ENCODE measurements around the gene ZHX3.
"Not testable (repeated sequence)": the region's sequence is repeated elsewhere in the genome, so short reads cannot be mapped to it uniquely, and the experiment has no call there.

ZHX3 gene

DNA sequence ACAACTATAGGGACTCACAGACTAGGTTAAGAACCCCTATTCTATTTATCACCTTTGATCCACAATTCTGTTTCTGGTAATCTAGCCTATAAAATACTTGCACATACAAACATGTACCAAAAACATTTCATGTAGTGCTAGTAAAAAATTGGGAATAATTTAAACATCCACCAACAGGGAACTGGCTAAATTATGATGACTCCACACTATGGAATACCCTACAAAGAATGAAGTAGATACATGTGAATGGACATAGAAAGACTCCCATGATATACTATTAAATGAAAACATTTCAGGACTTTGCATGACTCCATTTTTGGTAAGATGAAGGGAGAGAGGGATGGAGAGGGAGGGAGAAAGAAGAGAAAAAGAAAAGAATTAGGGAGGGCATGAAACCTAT, 58.2 kb downstream of the ZHX3 start:
- no peak for DNase-seq (ENCODE audit: low read depth)

GRCh38 chr20:41258474-41258873, 59.1 kb downstream of the ZHX3 start:
- DNase-seq (ENCODE audit: low read depth), result no peak

GRCh38 chr20:41256516-41256915, 61.0 kb downstream of the ZHX3 start:
- DNase-seq (ENCODE audit: low read depth), result no peak

DNA sequence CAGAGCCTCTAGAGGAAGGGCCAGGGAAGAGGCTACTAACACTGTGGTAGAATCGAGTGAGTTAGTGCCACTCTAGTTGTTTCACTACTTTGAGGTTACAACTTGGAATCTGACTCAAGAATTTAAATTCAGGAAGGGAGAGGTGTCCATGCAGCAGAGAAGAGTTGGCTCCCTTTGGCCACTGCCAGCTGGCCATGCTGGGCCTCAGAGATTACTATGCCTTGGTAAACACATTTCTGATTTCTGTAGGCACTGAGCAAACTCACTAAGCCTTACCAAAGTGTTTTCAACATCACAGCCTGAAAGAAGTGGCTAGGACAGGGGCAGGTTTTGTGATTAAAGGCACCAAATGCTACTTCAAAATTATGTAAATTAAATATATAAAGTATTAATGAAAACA, 61.9 kb downstream of the ZHX3 start:
- no peak for DNase-seq (ENCODE audit: low read depth)

GRCh38 chr20:41249411-41250281, 67.9 kb downstream of the ZHX3 start:
- no peak for DNase-seq (ENCODE audit: low read depth)

DNA sequence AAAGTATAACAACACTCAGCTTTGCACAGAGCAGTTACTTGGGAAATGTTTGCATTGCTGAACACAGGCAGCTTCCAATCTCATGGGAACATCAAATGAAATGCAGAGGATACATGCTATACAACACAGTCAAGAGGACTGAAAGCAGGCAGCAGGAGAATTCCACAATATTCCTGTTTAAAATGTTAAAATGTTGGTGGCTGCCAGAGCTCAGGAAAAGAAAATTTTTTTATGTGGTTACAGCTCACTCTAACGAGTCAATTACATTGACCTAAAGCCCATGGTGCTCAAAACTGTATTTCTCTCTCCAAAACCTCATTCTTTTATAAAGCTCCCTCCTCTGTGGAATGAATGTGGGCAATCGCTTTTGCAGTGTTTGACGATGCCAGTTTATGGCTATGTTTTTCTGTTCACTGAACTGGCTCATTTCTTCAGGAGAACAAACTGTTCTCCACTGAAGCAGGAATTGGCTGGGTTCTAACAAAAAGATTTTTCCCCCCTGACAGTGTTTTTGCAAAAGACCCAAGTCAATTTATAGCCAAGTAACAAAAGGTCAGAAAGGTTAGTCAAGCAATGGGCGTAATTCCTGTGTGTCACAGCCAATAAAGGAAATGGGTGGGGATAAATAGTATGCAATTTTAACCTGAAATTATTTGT, 69.0 kb downstream of the ZHX3 start:
- no peak for DNase-seq (ENCODE audit: low read depth)

DNA sequence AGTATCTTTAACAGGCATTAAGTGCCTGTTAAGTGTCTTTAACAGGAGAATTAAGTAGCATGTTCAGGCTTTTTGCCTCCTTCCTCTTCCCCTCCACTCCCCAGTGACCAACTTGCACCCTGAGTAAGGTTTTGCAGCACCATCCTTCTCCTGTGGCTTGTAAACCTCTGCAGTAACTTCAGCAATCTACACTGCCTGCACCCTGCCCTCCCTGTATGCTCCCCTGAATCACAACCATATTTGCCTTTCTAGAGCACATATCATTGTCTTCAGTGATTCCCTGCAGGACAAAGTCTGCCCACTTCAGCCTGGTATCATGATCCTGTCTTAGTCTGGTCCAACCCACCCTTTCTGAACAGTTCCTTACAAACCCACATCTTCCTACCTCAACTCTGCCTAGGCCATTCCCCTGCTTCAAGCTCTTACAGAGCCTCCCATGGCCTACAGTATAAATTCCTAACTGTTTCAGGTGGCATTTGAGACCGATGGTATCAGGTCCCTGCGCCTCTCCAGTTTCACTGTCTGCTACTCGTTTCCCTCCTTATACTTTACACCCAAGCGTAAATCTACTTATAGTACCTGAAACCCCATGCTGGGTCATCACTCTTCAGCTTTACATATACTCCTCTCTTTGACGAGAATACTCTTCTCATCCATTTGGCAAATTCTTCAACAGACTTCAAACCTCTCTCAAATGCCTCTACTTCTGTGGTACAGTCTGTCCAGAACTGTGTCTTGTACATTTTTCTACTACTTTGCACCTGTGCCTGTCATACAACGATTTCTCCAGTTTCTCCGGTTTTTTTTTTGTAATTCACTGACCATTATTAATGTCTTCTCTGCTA, 69.8 kb downstream of the ZHX3 start:
- no peak for DNase-seq (ENCODE audit: low read depth)

DNA sequence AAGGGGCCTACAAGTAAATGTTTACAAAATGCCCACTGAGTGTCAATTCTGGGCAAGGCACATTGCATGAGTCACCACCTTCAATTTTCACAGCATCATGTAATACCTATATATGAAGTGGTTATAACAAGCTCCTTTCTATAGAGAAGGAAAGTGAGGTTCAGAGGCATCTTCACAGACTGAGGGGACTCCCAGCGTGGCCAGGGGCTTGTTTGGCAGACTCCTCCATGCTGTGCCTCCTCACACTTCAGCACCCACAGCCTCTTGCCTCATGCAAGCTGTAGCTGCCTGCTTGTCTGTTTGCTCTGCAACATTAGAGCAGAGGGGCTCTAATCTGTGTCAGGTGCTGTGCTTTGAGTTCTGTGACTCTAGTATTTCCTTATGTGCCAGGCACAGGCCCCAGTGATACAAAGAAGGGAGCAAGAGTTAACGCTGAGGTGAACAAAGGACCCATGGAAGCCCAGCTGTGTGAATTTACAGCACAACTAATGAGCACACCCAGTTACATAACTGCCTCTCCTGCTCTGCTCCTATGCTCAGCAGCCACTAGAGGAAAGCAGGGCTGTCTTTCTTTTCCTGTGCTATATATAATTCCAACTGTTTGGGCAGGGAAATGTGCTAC, 72.3 kb downstream of the ZHX3 start:
- DNase-seq (ENCODE audit: low read depth), result no peak

DNA sequence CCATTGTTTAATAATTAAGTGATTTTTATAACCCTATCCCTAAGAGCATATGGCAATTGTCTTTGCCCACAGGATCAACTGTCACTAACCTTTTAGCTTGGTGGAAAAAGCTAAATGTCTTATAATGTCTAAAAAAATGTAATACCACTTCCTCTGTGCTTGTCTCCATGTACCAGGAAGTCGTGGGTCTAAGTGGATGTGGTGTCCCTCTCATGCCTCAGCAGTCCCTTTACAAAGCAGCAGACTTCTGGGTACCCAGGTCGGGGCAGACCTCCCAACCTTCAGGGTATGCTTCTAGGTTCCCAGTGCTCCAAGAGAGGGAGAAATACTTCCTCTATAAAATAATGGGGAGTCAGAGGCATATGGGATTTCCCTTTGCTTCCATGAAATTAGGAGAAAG, 74.7 kb downstream of the ZHX3 start:
- no peak for DNase-seq (ENCODE audit: low read depth)

DNA sequence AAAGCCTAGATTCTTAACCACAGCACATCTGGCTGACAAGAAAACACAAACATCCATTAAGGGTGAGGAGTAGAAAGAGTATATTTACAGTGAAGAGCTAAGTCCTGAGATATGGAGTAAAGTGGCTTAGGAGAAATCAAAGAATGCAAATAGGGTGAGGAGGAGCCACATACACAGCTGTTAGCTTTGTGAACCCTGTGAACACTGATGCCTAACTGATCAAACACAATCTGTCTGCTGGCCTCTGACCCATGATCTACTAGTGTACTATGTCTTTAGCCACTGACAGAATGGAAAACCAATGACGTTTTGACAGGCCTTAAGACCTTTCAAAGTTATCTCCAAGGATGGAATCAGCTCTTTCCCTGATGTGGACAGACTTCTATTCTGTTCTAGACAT, 75.2 kb downstream of the ZHX3 start:
- DNase-seq (ENCODE audit: low read depth), result no peak

GRCh38 chr20:41237233-41237632, 80.3 kb downstream of the ZHX3 start:
- not testable (repeated sequence) for DNase-seq (ENCODE audit: low read depth)

GRCh38 chr20:41236818-41237217, 80.7 kb downstream of the ZHX3 start:
- not testable (repeated sequence) for DNase-seq (ENCODE audit: low read depth)

- DNase-seq (ENCODE audit: low read depth), result no peak
Observed at GRCh38 chr20:41234546-41234945, 83.0 kb downstream of the ZHX3 start.

DNA sequence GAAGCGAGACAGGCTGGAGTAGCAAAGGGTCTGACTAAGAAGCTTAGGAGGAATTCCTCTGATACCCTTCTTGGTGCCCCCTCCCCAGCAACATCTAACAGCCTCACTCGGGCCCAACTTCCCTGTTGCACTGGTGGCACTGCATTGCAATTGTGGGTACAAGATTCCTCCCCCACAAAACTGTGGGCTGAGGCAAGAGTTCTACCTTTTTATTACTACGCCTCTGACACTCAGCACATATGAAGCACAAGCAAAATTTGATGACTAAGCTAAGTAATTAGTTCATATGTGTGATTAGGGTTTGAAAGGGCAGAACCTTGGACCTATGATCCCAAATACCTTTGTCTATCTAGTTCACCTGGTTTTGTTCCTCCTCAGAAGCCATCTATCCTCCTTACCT, 83.5 kb downstream of the ZHX3 start:
- no peak for DNase-seq (ENCODE audit: low read depth)

- no peak for DNase-seq (ENCODE audit: low read depth)
Observed at GRCh38 chr20:41232973-41233926, 84.3 kb downstream of the ZHX3 start.

GRCh38 chr20:41231136-41231535, 86.4 kb downstream of the ZHX3 start:
- DNase-seq (ENCODE audit: low read depth), result no peak

DNA sequence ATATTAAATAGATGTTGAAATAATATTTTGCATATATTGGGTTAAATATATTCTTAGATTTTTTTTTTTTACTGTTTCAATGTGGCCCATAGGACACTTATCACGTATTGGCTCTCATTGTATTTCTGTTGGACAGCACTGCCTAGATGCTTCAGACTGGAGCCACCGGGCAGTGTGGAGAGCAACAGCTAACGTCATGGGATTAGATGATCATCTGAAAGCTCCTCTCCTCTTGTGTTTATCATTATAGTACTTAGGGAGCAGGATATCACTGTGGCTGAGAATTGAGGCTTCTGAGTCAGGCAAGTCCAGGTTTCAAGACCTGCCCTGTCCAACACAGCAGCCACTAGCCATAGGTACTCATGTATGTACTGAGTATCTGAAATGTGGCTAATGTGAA, 87.4 kb downstream of the ZHX3 start:
- no peak for DNase-seq (ENCODE audit: low read depth)

DNA sequence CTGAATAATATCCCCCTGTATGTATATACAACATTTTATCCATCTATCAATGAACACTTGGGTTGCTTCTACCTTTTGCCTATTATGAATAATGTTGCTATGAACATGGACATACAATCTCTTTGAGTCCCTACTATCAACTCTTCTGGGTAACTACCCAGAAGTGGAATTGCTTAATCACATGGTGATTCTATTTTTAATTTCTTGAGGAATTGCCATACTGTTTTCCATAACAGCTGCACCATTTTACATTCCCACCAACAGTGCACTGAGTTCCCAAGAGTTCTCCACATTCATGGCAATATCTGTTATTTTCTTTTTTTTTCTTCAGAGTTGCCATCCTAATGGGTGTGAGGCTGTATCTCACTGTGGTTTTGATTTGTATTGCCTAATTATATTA, 88.3 kb downstream of the ZHX3 start:
- no peak for DNase-seq (ENCODE audit: low read depth)

- DNase-seq (ENCODE audit: low read depth), result no peak
Observed at GRCh38 chr20:41228858-41229257, 88.7 kb downstream of the ZHX3 start.

DNA sequence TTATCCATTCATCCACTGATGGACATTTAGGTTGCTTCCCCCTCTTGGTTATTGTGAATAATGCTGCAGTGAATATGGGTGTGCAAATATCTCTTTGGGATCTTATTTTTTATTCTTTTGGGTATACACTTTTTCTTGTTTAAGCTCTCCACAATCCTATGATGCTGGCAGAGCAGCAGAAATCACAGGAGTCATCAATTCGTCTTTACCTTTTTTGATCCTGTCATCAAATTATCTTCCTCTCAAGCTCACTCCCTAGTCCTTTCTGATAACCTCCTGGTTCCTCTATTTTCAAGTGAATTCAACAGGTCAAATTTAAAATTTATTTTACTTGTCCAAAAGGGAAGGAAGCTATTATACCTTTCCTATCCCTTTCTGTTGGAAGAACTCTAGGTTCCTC, 91.1 kb downstream of the ZHX3 start:
- no peak for DNase-seq (ENCODE audit: low read depth)

GRCh38 chr20:41225091-41225490, 92.4 kb downstream of the ZHX3 start:
- no peak for DNase-seq (ENCODE audit: low read depth)
